Fibroblast of skin of back (primary cell): ENCODE measurements around the gene JPH3.

Experiments
- DNase-seq: peaks from one replicate; pipeline ENCODE4 v3.0.0-alpha.2; 2013

JPH3 gene

DNA sequence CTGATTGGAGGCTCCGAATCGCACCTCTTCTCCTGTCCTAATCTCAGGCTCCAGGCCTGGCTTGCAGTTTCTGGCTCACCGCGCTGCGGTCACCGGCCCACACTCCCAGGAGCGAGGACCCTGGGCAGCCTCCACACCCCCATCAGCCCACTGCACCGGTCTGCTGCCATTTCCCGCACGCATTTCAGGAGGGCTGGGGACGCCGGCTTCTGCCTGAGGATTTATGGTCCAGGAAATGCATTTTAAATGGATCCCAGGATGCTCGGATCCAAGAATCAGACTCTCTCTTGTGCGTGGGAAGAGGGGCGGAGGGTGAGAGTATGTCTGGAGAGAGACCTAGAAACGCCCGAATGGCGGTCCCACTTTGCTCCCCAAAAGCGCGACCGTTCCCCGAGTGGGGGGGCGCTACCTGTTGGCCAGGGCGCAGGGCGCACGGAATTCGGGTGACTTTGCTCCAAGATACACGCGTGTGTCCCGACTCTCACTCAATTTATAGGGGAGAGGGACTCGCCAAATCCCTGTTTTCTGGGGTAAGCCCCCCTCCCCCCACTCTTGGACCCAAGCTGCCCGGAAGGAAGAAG lies 817 bp upstream of the JPH3 start:
- no peak for DNase-seq

- no peak for DNase-seq
Observed at GRCh38 chr16:87602821-87603683, 744 bp downstream of the JPH3 start.

- DNase-seq: no peak
Observed at GRCh38 chr16:87603684-87604633, 1.7 kb downstream of the JPH3 start.

DNA sequence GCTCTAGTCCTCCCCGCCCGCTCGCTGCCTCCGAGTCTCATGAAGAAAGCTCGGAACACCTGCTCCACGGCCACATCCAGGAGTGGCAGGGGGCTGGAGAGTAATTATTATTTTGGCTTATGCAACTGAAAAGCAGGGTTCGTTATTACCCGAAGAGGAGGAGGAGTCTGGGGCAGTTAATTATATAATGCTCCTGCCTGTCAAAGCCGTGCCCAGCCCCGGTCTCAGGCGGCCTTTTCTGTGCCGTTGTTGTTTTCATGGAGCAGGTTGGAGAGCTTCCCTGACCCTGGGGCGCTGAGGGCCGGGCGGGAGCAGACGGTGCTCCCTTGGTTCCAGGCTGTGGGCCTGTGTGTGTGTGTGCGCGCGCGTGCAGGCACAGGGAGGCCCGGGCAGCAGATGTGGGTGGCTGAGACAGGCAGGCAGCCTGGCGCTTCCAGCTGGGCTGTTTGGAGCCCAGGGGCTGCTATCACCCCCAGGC lies 2.4 kb downstream of the JPH3 start:
- no peak for DNase-seq

GRCh38 chr16:87607223-87607622 lies 4.9 kb downstream of the JPH3 start:
- no peak for DNase-seq

DNA sequence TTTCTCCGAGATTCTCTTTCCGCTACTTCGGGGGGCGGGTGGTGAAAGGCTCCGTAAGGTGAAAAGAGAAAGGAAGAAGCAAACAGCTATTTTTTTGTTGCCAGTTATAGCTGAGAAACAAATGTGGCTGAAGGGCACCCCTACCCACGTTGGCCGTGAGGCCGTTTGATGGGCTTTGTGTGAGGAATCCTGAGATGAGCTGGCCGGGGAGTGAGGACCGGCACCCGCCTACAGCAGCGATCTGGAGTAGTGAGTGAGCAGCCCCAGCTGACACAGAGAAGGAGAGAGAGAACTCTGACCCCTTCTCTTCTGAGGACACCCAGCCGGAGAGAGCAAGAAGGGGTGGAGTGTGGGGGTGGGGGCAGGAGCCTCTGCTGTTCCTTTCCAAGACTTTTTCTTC lies 5.6 kb downstream of the JPH3 start:
- no peak for DNase-seq

- peak; percentile 64 for DNase-seq
Observed at GRCh38 chr16:87608400-87608985, 6.2 kb downstream of the JPH3 start.

DNA sequence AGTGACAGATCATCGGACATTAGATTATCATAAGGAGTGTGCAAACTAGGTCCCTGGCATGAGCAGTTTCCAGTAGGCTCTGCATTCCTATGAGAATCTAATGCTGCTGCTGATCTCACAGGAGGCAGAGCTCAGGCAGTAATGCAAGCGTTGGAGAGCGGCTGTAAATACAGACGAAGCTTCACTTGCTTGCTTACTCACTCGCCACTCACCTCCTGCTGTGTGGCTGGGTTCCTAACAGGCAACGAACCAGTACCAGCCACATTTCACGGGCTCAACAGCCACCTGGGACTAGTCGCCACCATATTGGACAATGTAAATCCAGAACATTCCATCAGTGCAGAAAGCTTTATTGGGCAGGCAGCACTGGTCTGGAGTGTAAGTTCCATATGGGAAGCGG lies 7.7 kb downstream of the JPH3 start:
- no peak for DNase-seq

DNA sequence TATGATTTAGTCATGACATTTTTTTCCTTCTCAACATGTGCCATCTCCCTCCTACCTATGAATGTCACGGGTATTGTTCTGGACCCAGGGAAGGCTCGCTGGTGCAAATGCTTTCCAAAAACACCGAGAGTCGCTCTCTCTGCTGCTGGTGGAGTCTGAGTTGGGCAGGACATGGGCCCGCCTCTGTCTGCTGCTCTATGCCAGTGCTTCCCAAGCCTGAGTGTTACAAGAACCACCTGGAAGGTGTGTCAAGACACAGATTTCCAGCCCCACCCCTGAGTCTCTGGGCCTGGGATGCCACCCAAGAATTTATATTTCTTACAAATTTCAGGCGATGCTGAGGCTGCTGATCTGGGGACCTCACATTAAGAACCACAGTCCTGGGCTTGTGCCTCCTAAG lies 9.1 kb downstream of the JPH3 start:
- no peak for DNase-seq

GRCh38 chr16:87613961-87614360 lies 11.7 kb downstream of the JPH3 start:
- DNase-seq: no peak

DNA sequence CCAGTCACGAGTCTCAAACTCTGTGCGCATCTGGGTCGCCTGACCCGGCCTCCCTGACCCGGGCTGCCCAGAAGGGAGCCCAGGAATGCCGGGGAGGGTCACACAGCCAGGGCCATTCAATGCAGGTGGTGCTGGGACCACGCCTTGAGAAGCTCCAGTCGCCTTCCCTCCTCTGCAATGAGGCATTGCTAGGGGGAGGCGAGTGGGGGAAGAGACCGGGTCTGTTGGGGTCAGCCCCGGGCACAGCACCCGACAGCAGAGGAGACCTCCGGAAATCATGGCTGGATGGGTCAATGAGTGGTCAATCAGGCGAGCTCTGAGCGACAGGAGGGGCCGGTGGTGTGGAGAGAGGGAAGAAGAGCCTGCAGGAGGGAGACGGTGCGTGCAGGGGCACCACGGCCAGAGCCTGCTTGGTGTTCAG lies 13.3 kb downstream of the JPH3 start:
- DNase-seq: no peak

GRCh38 chr16:87616556-87616955 lies 14.2 kb downstream of the JPH3 start:
- DNase-seq: no peak

GRCh38 chr16:87618216-87618615 lies 15.9 kb downstream of the JPH3 start:
- no peak for DNase-seq

DNA sequence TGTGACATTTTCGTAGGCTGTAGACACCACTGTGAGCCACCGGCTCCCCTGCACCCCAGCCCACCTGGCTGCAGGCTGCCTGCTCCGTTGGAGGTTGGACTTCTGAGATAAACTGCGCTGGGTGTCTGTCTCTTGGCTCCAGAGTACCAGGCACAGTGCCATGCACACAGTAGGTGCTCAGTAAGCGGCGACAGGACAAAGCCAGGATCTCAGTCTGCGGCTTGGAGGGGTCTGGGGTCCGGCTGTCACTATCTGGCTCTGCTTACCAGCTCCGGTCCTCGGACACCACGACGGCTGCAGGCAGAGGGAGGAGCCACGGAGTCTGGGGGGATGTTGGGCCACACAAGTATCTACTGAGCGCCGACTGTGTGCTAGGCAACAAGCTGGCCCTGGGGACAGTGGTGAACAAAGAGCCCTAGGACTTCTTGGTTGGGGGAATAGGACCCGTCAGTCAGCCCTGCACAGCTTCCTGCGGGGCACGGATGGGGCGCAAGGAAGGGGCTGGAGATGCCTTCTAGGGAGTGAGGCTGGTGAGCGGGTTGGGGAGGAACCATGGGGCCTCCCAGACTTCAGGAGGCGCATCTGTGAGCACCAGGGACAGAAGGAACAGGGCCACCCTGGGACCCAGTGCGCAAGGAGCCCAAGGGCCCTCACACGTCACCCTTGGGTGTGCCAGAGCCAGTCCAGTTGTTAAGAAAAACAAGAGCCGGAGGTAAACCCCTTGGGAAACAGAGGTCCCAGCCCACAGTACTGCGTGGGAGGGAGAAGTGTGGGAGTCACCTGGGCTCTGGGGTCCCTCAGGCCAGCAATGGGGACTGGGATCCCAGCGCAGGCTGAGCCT lies 17.3 kb downstream of the JPH3 start:
- DNase-seq: no peak

DNA sequence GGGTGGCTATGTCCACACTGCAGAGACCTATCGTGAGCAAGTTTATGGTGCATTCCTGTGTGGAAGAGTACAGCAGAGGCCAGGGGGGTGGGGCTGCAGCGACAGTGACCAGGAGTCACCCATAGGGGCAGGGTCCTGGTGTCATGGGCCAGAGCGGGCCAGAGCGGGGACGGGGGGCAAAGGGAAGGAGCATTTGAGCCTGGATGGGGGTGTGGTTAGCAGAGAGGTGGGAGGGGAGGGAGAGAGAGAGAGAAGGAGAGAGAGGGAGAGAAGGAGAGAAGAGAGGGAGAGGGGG lies 17.8 kb downstream of the JPH3 start:
- DNase-seq: no peak

- no peak for DNase-seq
Observed at GRCh38 chr16:87621550-87621829, 19.2 kb downstream of the JPH3 start.

GRCh38 chr16:87621976-87622713 lies 19.8 kb downstream of the JPH3 start:
- DNase-seq: no peak

- DNase-seq: no peak
Observed at GRCh38 chr16:87622756-87623319, 20.5 kb downstream of the JPH3 start.

DNA sequence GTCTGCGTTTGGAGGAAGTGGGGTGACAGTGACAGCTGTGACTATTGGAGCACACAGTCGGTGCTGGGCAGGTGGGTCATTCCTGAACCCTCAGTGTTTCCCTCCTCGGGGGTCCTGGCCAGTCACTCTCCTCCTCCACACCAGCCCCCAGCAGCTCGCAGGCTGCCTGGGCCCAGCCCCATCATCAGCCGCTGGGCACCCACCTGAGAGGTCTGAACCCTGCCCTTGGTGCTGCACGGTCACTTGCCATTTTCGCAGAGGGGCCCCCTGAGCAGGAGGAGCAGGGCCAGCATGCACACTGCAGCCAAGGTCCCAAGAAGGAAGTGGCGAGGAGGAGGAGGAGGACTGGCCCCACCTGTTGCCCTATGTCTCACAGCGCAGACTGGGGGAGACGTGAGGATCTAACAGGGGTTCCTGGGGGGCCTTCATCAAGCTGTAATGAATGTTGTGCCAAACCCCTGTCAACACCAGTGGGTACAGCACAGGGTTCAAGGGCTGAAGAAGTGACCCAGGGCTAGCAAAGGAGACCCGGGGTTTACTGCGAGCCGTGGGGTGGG lies 23.0 kb downstream of the JPH3 start:
- no peak for DNase-seq

- no peak for DNase-seq
Observed at GRCh38 chr16:87626401-87626800, 24.1 kb downstream of the JPH3 start.

GRCh38 chr16:87626905-87627304 lies 24.6 kb downstream of the JPH3 start:
- no peak for DNase-seq
